H9 (cell line): ENCODE measurements around the gene HMGCS2. TPM values are rescaled to one million over a fixed set of nuclear protein-coding genes. Genes with fewer than 3 reads are reported as not detected.

Source experiments
- DNase-seq: peaks from one replicate; pipeline ENCODE4 v3.0.0-alpha.2; 2017
- H2AFZ ChIP-seq: one replicate; pipeline ENCODE4 v1.6.1; 2013; ENCODE audit warnings: mild to moderate bottlenecking, low read length, control low read depth, moderate library complexity
- H2AK5ac ChIP-seq: 2 replicates; pipeline ENCODE4 v1.6.1; 2013; ENCODE audit warnings: low read length, control low read depth, mixed read lengths; ENCODE audit not compliant: insufficient read length
- H2BK120ac ChIP-seq: one replicate; pipeline ENCODE4 v1.6.1; 2013; ENCODE audit warnings: low read depth, mild to moderate bottlenecking, low read length, control low read depth, inconsistent platforms; ENCODE audit not compliant: poor library complexity, severe bottlenecking
- H2BK12ac ChIP-seq: 2 replicates; pipeline ENCODE4 v1.6.1; 2013; ENCODE audit warnings: low read length, control low read depth, mixed read lengths, low read depth; ENCODE audit not compliant: insufficient read length
- H2BK15ac ChIP-seq: 2 replicates; pipeline ENCODE4 v1.6.1; 2013; ENCODE audit warnings: low read depth, low read length, control low read depth
- H2BK20ac ChIP-seq: one replicate; pipeline ENCODE4 v1.6.1; 2013; ENCODE audit warnings: low read depth, mild to moderate bottlenecking, low read length, control low read depth, inconsistent platforms; ENCODE audit not compliant: poor library complexity, severe bottlenecking
- H2BK5ac ChIP-seq: 2 replicates; pipeline ENCODE4 v1.6.1; 2013; ENCODE audit warnings: low read length, control low read depth, mixed read lengths; ENCODE audit not compliant: insufficient read length
- H3K14ac ChIP-seq: 2 replicates; pipeline ENCODE4 v1.6.1; 2013; ENCODE audit warnings: low read length, control low read depth; ENCODE audit not compliant: insufficient read depth
- H3K18ac ChIP-seq: 2 replicates; pipeline ENCODE4 v1.6.1; 2013; ENCODE audit warnings: low read depth, mild to moderate bottlenecking, mixed read lengths, low read length, control low read depth; ENCODE audit not compliant: insufficient read length
- H3K23ac ChIP-seq: 2 replicates; pipeline ENCODE4 v1.6.1; 2013; ENCODE audit warnings: low read length, control low read depth, mixed read lengths, low read depth; ENCODE audit not compliant: insufficient read length
- H3K23me2 ChIP-seq: 2 replicates; pipeline ENCODE4 v1.6.1; 2013; ENCODE audit warnings: low read depth, mild to moderate bottlenecking, mixed read lengths, low read length, control low read depth; ENCODE audit not compliant: insufficient read length, poor library complexity, severe bottlenecking
- H3K27ac ChIP-seq: 2 replicates; pipeline ENCODE4 v1.5.1; 2013; ENCODE audit warnings: low read length, control low read depth, mixed read lengths, low read depth; ENCODE audit not compliant: insufficient read length
- H3K27me3 ChIP-seq: 2 replicates; pipeline ENCODE4 v1.6.1; 2013; ENCODE audit warnings: low read length, control low read depth, inconsistent platforms; ENCODE audit not compliant: insufficient read depth
- H3K4ac ChIP-seq: 2 replicates; pipeline ENCODE4 v1.6.1; 2013; ENCODE audit warnings: low read depth, mild to moderate bottlenecking, control low read depth, inconsistent platforms, low read length, moderate library complexity
- H3K4me1 ChIP-seq: 2 replicates; pipeline ENCODE4 v1.6.1; 2013; ENCODE audit warnings: low read length, control low read depth, inconsistent platforms; ENCODE audit not compliant: insufficient read depth
- H3K4me2 ChIP-seq: 2 replicates; pipeline ENCODE4 v1.6.1; 2013; ENCODE audit warnings: low read length, control low read depth, mixed read lengths; ENCODE audit not compliant: insufficient read length, insufficient read depth
- H3K56ac ChIP-seq: 2 replicates; pipeline ENCODE4 v1.6.1; 2013; ENCODE audit warnings: low read depth, mild to moderate bottlenecking, mixed read lengths, low read length, control low read depth; ENCODE audit not compliant: insufficient read length
- H3K79me1 ChIP-seq: 2 replicates; pipeline ENCODE4 v1.6.1; 2013; ENCODE audit warnings: low read depth, mild to moderate bottlenecking, moderate library complexity, low read length, control low read depth, inconsistent platforms; ENCODE audit not compliant: insufficient read depth, poor library complexity, severe bottlenecking
- H3K79me2 ChIP-seq: 2 replicates; pipeline ENCODE4 v1.6.1; 2013; ENCODE audit warnings: low read length, control low read depth, inconsistent platforms; ENCODE audit not compliant: insufficient read depth
- H3K9ac ChIP-seq: 2 replicates; pipeline ENCODE4 v1.6.1; 2013; ENCODE audit warnings: low read length, control low read depth, mixed read lengths; ENCODE audit not compliant: insufficient read length; ENCODE audit errors: extremely low read depth
- H3K9me3 ChIP-seq: one replicate; pipeline ENCODE4 v1.6.1; 2013; ENCODE audit warnings: low read depth, low read length, inconsistent platforms; ENCODE audit not compliant: control insufficient read depth
- H3T11ph ChIP-seq: one replicate; pipeline ENCODE4 v1.6.1; 2013; ENCODE audit warnings: mild to moderate bottlenecking, low read length, control low read depth, inconsistent platforms
- H4K20me1 ChIP-seq: one replicate; pipeline ENCODE4 v1.6.1; 2013; ENCODE audit not compliant: control insufficient read depth, insufficient read length, insufficient read depth
- H4K5ac ChIP-seq: 2 replicates; pipeline ENCODE4 v1.6.1; 2013; ENCODE audit warnings: low read depth, mild to moderate bottlenecking, mixed read lengths, low read length, control low read depth; ENCODE audit not compliant: insufficient read length
- H4K8ac ChIP-seq: replicated peaks from 2 replicates; pipeline ENCODE4 v1.6.1; 2013; ENCODE audit warnings: low read length, control low read depth, mixed read lengths, low read depth; ENCODE audit not compliant: insufficient read length
- H4K91ac ChIP-seq: 2 replicates; pipeline ENCODE4 v1.6.1; 2013; ENCODE audit warnings: low read depth, mild to moderate bottlenecking, moderate library complexity, mixed read lengths, low read length, control low read depth; ENCODE audit not compliant: insufficient read length
- H3K27ac Mint-ChIP-seq, 3 experiments: 2 replicates in 2 of 3; 3 replicates in 1 of 3; pipeline ENCODE4 v1.8.0; 2020 to 2021; ENCODE audit warnings: mixed read lengths in 3 of 3, mild to moderate bottlenecking in 1 of 3, moderate library complexity in 1 of 3
- H3K27me3 Mint-ChIP-seq: 2 replicates; pipeline ENCODE4 v1.8.0; 2021; ENCODE audit warnings: low read depth, mild to moderate bottlenecking, moderate library complexity, mixed read lengths
- H3K36me3 Mint-ChIP-seq, 3 experiments: 2 replicates in 2 of 3; 3 replicates in 1 of 3; pipeline ENCODE4 v1.8.0; 2020 to 2021; ENCODE audit warnings: low read depth in 3 of 3, mixed read lengths in 3 of 3; ENCODE audit not compliant: insufficient read depth in 1 of 3
- H3K4me1 Mint-ChIP-seq, 2 experiments: 2 replicates each; pipeline ENCODE4 v1.8.0; 2020; ENCODE audit warnings: mixed read lengths in 2 of 2
- H3K4me3 Mint-ChIP-seq, 2 experiments: 2 replicates in 1 of 2; 3 replicates in 1 of 2; pipeline ENCODE4 v1.8.0; 2020 to 2021; ENCODE audit warnings: mild to moderate bottlenecking in 2 of 2, mixed read lengths in 2 of 2, moderate library complexity in 1 of 2
- H3K9me3 Mint-ChIP-seq, 2 experiments: 2 replicates in 1 of 2; 3 replicates in 1 of 2; pipeline ENCODE4 v1.8.0; 2020; ENCODE audit warnings: mild to moderate bottlenecking in 2 of 2, mixed read lengths in 2 of 2, moderate library complexity in 1 of 2
- WGBS: extraction: QIAGEN DNeasy Blood & Tissue Kit; methylation state at CpG from one replicate; pipeline ENCODE4 v1.1.7; 2013; ENCODE audit warnings: missing lambda C conversion rate, low lambda C conversion rate, mixed read lengths; ENCODE audit not compliant: insufficient read length; ENCODE audit errors: extremely low coverage; 5-methylcytosine and 5-hydroxymethylcytosine counted together
- total RNA-seq: library from RNA; stranded (reverse); gene quantifications from 2 replicates; pipeline ENCODE4 v1.2.1, GENCODE V29; 2021
- TF ChIP-seq, protein P1 (sequence below): fragments of 200-600 bp; sonication (generic); conservative IDR thresholded peaks from 3 replicates; pipeline ENCODE4 v1.8.0; 2021; ENCODE audit warnings: antibody characterized with exemption, mild to moderate bottlenecking

Gene HMGCS2
- total RNA-seq, 1 experiment from 2014 or later: not detected

DNA sequence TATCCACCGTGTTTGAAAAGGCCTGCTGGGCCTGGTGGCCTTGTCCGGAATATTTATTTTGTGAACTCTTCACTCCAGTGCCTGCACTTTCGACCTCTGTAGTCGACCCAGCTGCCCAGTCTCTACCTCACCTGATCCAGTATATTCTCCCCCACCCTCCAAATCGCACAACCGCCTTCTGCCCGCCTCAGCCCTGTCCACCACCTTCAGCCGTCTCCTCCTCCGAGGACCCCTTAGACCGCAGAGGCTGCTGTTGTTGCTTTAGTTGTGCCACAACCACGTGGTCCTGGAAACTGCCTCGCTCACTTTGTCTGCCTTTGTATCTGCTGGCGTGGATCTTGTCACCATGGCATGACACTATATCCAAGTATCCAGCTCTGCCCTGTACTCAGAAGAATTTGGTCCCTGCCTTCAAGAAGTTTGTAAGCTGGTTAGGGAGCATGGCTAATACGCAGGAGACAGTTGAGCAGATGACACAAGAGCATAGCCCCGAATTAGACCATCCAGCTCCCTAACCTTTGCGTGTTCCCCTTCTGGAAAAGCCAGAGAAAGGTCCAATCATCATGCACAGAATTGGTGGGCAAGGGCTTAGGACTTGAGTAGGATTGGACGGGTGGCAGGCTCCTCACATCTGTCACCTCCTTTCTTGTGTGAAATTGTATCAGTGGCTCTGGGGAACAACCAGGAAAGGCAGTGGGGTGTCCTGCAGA lies 55.5 kb downstream of the HMGCS2 start:
- Histone ChIP-seq H3K79me1 (no peaks in the 10 kb centered on the region), H2BK12ac (peak overlapping the region; percentile 42), H4K91ac (no peak overlapping the region), H2AFZ (no peak overlapping the region), H3K23ac (peak overlapping the region; percentile 93), H3K18ac (peak overlapping the region; percentile 86), H2BK20ac (peak overlapping the region; percentile 65), H3K56ac (peak overlapping the region; percentile 42), H3K79me2 (peaks cover 41% of the 10 kb centered on the region), H3K23me2 (peaks cover 14% of the 10 kb centered on the region), H4K8ac (peak overlapping the region; percentile 56), H2BK15ac (no peak overlapping the region), H3K4me1 (peaks cover 25% of the 10 kb centered on the region), H4K20me1 (peaks cover 2% of the 10 kb centered on the region), H3K9ac (peak overlapping the region; percentile 93), H3K27ac (peak overlapping the region; percentile 35), H3K4ac (peak overlapping the region; percentile 44; the same call in 1 of the 2 replicates), H3K14ac (peak overlapping the region; percentile 79), H3K4me2 (peak overlapping the region; percentile 95), H3K27me3 (no peaks in the 10 kb centered on the region), H3T11ph (no peak overlapping the region), H2BK5ac (peak overlapping the region; percentile 30), H3K9me3 (no peaks in the 10 kb centered on the region), H2BK120ac (peak overlapping the region; percentile 79), H2AK5ac (no peak overlapping the region), H4K5ac (peak overlapping the region; percentile 55)
- WGBS: no CpG with 5 or more reads among the region's 17 CpGs
- H3K4me1 Mint-ChIP-seq: peaks cover 40 to 59% of the 10 kb centered on the region in 2 experiments
- peak; percentile 39 for DNase-seq
- H3K36me3 Mint-ChIP-seq: peaks cover 28 to 34% (median 29%) of the 10 kb centered on the region in 3 experiments
- peak overlapping the region; percentile 98 to 100 for H3K4me3 Mint-ChIP-seq
- H3K27me3 Mint-ChIP-seq: no peaks in the 10 kb centered on the region; the same call in 1 of the 2 replicates
- peaks cover 0 to 6% of the 10 kb centered on the region in 2 experiments; a peak in 3 of 5 replicates for H3K9me3 Mint-ChIP-seq
- H3K27ac Mint-ChIP-seq: peak overlapping the region; percentile 98 to 99 (median 98)
- TF ChIP-seq, protein P1, sequence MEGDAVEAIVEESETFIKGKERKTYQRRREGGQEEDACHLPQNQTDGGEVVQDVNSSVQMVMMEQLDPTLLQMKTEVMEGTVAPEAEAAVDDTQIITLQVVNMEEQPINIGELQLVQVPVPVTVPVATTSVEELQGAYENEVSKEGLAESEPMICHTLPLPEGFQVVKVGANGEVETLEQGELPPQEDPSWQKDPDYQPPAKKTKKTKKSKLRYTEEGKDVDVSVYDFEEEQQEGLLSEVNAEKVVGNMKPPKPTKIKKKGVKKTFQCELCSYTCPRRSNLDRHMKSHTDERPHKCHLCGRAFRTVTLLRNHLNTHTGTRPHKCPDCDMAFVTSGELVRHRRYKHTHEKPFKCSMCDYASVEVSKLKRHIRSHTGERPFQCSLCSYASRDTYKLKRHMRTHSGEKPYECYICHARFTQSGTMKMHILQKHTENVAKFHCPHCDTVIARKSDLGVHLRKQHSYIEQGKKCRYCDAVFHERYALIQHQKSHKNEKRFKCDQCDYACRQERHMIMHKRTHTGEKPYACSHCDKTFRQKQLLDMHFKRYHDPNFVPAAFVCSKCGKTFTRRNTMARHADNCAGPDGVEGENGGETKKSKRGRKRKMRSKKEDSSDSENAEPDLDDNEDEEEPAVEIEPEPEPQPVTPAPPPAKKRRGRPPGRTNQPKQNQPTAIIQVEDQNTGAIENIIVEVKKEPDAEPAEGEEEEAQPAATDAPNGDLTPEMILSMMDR: no peak
